Measurements from ENCODE around the gene HPCAL1. TPM values are rescaled to one million over a fixed set of nuclear protein-coding genes. Genes with fewer than 3 reads are reported as not detected.

The HPCAL1 gene
- total RNA-seq, 1 donor from 2014 or later = 401 TPM

DNA sequence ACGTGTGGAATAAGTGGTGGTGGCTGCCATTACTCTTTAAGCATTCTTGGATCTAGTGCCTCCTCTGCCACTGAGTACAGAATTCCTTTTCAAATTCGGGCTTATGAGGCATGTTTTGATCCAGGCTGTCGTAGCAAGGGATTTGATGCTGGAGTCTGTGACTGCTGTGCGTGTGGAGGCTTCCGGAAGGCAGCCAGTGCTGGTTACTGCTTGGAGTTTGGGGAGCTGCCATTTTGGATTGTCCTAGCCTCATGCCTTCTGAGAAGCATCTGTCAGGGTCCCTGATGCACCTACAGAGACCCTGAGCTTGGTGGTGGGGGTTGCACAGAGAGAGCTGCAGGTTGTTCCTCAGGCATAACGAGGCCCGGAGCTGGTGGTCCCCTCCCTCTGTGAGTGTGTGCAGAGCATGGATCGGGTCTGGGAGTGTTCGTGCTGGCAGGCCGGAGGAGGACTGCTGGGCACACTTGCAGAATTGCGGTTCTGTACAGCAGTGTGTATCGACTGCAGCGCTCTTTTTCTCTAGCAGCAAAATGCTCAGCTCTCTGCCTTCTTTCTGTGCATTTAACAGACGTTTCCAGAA is 7.7 kb downstream of the HPCAL1 start:
- intact Hi-C loops (cut with DNase I) = no loop called here
- TF ChIP-seq, protein P1, sequence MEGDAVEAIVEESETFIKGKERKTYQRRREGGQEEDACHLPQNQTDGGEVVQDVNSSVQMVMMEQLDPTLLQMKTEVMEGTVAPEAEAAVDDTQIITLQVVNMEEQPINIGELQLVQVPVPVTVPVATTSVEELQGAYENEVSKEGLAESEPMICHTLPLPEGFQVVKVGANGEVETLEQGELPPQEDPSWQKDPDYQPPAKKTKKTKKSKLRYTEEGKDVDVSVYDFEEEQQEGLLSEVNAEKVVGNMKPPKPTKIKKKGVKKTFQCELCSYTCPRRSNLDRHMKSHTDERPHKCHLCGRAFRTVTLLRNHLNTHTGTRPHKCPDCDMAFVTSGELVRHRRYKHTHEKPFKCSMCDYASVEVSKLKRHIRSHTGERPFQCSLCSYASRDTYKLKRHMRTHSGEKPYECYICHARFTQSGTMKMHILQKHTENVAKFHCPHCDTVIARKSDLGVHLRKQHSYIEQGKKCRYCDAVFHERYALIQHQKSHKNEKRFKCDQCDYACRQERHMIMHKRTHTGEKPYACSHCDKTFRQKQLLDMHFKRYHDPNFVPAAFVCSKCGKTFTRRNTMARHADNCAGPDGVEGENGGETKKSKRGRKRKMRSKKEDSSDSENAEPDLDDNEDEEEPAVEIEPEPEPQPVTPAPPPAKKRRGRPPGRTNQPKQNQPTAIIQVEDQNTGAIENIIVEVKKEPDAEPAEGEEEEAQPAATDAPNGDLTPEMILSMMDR (IDR thresholded peaks at IDR 0.05) = no peak
- DNase-seq (ENCODE audit: low spot score in 2 of 2) = no peak
- no peak overlapping the region for H3K4me3 ChIP-seq
- H3K27ac ChIP-seq = no peak overlapping the region
- H3K36me3 ChIP-seq = no peaks in the 10 kb centered on the region
- H3K9me3 ChIP-seq = no peaks in the 10 kb centered on the region
- H3K27me3 ChIP-seq = no peaks in the 10 kb centered on the region
- no peaks in the 10 kb centered on the region for H3K4me1 ChIP-seq

DNA sequence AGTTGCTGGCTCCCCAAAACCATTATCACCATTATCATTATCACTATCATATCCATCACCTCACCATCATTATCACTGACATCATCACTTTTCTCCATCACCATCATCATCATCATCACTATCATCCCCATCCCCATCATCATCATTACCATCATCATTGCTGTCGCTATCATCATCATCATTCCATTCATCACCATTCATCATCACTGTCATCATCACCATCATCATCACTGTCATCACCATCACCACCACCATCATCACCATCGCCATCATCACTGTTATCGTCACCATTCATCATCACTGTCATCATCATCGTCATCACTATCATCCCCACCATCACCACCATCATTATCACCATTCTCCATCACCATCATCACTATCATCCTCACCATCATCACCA is 9.0 kb downstream of the HPCAL1 start:
- Histone ChIP-seq H3K36me3 (no peaks in the 10 kb centered on the region), H3K27ac (no peak overlapping the region), H3K4me3 (no peak overlapping the region), H3K27me3 (no peaks in the 10 kb centered on the region), H3K4me1 (no peaks in the 10 kb centered on the region), H3K9me3 (no peaks in the 10 kb centered on the region)
- DNase-seq (ENCODE audit: low spot score in 2 of 2) = no peak
- intact Hi-C loops (cut with DNase I) = no loop called here
- TF ChIP-seq, protein P1 (IDR thresholded peaks at IDR 0.05) = no peak

DNA sequence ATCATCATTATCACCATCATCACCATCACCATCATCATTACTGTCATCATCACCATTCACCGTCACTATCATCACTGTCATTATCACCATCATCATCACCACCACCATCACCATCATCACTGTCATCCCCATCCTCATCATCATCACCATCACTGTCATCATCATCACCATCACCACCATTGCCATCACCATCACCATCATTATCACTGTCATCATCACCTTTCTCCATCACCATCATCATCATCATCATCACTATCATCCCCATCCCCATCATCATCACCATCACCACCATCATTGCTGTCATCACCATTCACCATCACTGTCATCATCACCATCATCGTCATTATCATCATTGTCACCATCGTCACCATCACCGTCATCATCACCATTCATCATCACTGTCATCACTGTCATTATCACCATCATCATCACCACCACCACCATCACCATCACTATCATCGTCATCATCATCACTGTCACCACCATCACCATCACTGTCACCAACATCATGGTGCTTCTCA is 9.8 kb downstream of the HPCAL1 start:
- no peaks in the 10 kb centered on the region for H3K27me3 ChIP-seq
- no peaks in the 10 kb centered on the region for H3K4me1 ChIP-seq
- TF ChIP-seq, protein P1 (IDR thresholded peaks at IDR 0.05) = no peak
- H3K27ac ChIP-seq = no peak overlapping the region
- intact Hi-C loops (cut with DNase I) = no loop called here
- no peak overlapping the region for H3K4me3 ChIP-seq
- DNase-seq (ENCODE audit: low spot score in 2 of 2) = no peak
- no peaks in the 10 kb centered on the region for H3K36me3 ChIP-seq
- no peaks in the 10 kb centered on the region for H3K9me3 ChIP-seq

DNA sequence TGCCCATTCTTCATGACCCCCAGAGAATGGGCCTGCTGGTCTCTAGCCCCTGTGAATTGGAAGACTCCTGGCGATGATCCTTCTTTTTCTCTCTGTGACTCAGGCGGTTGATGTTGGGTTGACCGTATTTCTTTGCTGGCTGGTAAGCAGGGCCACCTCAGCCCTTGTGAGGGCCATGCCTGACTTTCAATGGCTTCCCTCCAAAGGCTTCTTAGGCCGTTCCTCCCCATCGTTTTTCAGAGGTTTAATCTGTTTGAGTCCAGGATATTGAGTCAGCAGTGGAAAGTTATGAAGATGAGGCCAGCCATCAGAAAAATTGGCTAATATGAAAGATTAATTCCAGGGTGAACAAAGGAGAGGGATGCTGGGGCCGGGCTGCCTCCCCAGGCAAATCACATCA is 13.6 kb downstream of the HPCAL1 start:
- intact Hi-C loops (cut with DNase I) = no loop called here
- no peaks in the 10 kb centered on the region for H3K4me1 ChIP-seq
- no peak overlapping the region for H3K27ac ChIP-seq
- DNase-seq (ENCODE audit: low spot score in 2 of 2) = no peak
- no peaks in the 10 kb centered on the region for H3K27me3 ChIP-seq
- no peaks in the 10 kb centered on the region for H3K36me3 ChIP-seq
- no peaks in the 10 kb centered on the region for H3K9me3 ChIP-seq
- H3K4me3 ChIP-seq = no peak overlapping the region
- TF ChIP-seq, protein P1 (IDR thresholded peaks at IDR 0.05) = no peak

GRCh38 chr2:10316860-10317259 is 14.2 kb downstream of the HPCAL1 start:
- TF ChIP-seq, protein P1 (IDR thresholded peaks at IDR 0.05) = no peak
- H3K9me3 ChIP-seq = no peaks in the 10 kb centered on the region
- H3K27me3 ChIP-seq = no peaks in the 10 kb centered on the region
- H3K27ac ChIP-seq = no peak overlapping the region
- H3K4me3 ChIP-seq = no peak overlapping the region
- intact Hi-C loops (cut with DNase I) = no loop called here
- no peaks in the 10 kb centered on the region for H3K36me3 ChIP-seq
- no peaks in the 10 kb centered on the region for H3K4me1 ChIP-seq
- DNase-seq (ENCODE audit: low spot score in 2 of 2) = no peak

DNA sequence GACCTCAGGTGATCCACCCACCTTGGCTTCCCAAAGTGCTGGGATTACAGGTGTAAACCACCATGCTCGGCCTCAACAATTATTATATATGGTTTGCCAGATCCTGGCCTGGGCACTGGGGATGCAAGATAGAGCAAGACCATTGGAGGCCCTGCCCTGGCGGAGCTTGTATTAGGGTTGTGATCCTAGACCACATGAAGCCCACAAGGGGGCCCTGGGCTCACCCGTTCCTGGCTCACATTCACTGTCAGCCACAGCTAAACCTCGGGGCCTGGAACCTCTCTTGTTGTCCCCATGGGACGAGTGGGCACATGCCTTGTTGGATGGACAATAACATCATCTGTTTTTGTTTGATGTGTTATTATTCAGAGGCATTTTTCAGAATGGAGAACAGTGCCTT is 14.9 kb downstream of the HPCAL1 start:
- H3K9me3 ChIP-seq = no peaks in the 10 kb centered on the region
- H3K27ac ChIP-seq = no peak overlapping the region
- H3K4me3 ChIP-seq = no peak overlapping the region
- H3K27me3 ChIP-seq = no peaks in the 10 kb centered on the region
- DNase-seq (ENCODE audit: low spot score in 2 of 2) = no peak
- TF ChIP-seq, protein P1 (IDR thresholded peaks at IDR 0.05) = no peak
- intact Hi-C loops (cut with DNase I) = no loop called here
- no peaks in the 10 kb centered on the region for H3K4me1 ChIP-seq
- no peaks in the 10 kb centered on the region for H3K36me3 ChIP-seq
